LNCaP clone FGC (cell line): ENCODE measurements around the gene TMC1.

Experiments used
- DNase-seq: peaks from one replicate; pipeline ENCODE4 v3.0.0-alpha.2; 2011; ENCODE audit warnings: low read depth
- H3K4me3 ChIP-seq: 2 replicates; pipeline ENCODE4 v1.5.1; 2011; ENCODE audit warnings: mild to moderate bottlenecking, low read depth, low read length, control low read depth
- TF ChIP-seq, protein P1 (sequence below): IDR thresholded peaks from 2 replicates; pipeline ENCODE4 v1.5.1; 2012; ENCODE audit warnings: mild to moderate bottlenecking; ENCODE audit not compliant: control insufficient read depth, insufficient read depth; ENCODE audit errors: extremely low read depth

The TMC1 gene

DNA sequence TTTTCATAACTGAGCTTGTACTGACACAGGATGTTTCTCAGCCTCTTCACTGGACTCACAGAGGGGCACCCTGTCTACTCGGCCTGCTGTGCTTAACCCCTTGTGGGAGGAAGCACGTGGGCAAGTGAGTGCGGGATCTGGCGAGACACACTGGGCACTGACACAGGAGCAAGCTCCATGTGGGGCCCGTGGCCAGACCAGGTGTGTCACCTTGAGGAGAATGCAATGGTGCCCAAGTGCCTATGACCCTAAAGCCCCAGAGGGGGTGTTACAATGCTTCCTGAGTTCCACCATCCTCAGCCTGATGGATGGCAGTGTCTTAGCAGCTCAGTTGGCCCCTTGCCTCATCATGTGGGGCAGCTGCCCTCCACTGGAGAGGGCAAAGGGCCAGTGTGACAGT, 302.6 kb downstream of the TMC1 start:
- no peak overlapping the region for H3K4me3 ChIP-seq
- DNase-seq: no peak
- TF ChIP-seq, protein P1, sequence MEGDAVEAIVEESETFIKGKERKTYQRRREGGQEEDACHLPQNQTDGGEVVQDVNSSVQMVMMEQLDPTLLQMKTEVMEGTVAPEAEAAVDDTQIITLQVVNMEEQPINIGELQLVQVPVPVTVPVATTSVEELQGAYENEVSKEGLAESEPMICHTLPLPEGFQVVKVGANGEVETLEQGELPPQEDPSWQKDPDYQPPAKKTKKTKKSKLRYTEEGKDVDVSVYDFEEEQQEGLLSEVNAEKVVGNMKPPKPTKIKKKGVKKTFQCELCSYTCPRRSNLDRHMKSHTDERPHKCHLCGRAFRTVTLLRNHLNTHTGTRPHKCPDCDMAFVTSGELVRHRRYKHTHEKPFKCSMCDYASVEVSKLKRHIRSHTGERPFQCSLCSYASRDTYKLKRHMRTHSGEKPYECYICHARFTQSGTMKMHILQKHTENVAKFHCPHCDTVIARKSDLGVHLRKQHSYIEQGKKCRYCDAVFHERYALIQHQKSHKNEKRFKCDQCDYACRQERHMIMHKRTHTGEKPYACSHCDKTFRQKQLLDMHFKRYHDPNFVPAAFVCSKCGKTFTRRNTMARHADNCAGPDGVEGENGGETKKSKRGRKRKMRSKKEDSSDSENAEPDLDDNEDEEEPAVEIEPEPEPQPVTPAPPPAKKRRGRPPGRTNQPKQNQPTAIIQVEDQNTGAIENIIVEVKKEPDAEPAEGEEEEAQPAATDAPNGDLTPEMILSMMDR: no peak

DNA sequence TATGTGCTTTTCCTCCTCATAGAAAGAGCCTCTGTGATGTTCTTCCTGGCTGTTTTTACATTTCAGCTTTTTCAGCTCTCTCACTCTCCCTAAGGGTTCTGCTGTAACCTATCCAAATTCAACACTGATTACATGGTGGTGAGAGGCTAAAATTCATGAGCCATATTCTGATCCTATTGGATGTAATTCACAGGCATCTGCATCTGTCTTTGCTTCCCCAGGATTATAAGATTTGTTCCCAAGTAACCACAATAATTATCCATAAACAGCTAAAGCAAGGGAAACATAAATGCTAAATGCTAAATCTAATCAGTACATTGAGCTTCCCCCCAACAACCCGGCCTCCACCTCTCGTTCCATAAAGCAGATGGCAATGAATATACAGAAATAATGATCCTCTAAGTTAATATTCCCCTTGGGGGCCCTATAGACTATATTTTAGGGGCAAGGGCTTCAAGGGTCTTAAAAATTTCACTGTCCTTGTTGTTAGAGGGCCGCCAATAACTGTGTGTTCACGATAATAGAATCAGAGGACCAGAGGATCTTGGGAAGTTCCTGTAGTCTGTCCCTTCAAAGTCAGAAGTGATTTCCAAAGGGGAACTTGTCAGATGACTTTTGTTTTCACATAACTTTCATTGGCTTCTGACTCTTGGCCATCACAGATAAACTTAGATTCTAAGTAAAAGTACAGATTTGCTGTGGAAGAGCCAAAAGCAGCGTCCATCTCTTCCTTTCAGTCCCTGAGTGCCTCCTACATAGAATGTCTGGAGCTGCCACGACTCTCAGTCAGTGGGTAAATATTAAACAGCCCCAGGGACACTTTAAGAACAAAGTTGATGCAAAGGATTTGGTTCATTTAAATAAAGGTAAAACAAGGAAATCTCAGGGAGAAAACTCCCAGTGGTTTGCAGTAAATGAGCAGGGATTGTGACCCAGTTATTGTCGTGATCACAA, 305.9 kb downstream of the TMC1 start:
- no peak for DNase-seq
- TF ChIP-seq, protein P1: no peak

DNA sequence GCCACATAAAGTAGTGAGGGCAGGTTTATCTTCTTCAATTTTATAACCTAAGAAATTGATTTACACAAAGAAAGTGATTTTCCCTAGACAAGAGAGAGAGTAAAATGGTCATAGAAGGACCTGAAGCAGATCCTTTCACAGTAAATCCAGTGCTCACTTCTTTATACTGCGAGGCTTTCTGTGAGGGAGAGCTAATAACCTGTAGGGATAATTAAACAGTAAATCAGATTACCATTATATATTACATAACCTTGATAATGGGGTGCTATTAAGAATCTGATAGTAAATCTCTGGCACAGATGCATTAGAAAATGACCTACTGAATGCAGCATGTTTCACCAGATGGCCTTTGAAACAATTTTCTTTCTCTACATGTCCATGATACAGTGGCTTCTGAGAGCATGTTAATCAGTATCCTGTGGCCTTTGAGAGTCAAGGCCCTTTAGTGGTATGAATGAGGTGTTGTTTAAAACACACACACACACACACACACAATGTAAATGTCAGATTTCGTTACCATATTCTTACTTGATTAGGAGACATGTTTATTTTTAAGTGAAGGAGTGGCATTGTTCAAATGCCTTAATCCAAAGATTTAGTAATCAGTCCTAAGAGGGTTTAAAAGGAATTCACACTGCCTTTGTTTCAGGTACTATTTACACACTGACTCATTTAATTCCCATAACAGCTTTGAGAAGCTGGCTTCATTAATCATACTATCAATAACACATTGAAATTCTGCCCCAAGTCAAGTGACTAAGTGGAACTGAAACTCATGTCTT, 306.7 kb downstream of the TMC1 start:
- TF ChIP-seq, protein P1: no peak
- no peak overlapping the region for H3K4me3 ChIP-seq
- DNase-seq: no peak

More for the DNA sequence above, 305.9 kb downstream of the TMC1 start:
- no peak overlapping the region for H3K4me3 ChIP-seq

DNA sequence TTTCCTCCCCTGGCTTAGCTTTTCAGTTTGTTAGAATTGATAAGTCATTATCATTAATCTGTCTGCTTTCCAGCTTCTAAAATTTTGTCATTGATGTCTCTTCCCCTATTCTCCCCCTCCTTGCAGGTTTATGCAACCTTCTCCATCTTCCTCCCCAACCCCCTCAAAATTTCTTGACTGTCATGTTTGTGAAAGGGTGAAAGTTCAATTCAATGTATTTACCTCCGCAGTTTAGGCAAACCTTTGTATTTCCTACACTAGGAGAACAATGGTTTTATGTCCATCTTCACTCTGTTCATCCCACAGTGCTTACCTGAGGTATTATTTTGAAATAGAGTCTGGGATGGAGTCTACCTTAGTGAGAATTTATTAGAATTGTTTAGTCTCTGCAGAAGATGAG, 313.6 kb downstream of the TMC1 start:
- TF ChIP-seq, protein P1: no peak
- H3K4me3 ChIP-seq: no peak overlapping the region
- DNase-seq: no peak

DNA sequence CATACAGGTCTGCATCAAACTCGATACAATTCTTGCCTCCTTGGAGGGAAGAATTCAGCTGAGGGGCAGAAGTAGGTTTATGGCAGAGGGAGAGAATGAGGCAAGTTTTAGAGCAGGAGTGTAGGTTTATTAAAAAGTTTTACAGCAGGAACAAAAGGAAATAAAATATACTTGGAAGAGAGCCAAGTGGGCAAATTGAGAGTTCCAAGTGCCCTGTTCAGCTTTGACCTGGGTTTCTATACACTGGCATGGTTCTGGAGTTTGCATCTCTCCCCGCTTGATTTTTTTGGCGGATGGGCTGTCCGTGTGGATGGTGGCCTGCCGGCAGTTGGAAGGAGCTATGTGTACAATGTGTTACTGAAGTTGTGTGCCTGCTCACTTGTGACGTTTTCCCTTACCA, 315.4 kb downstream of the TMC1 start:
- H3K4me3 ChIP-seq: no peak overlapping the region
- TF ChIP-seq, protein P1: no peak
- no peak for DNase-seq

DNA sequence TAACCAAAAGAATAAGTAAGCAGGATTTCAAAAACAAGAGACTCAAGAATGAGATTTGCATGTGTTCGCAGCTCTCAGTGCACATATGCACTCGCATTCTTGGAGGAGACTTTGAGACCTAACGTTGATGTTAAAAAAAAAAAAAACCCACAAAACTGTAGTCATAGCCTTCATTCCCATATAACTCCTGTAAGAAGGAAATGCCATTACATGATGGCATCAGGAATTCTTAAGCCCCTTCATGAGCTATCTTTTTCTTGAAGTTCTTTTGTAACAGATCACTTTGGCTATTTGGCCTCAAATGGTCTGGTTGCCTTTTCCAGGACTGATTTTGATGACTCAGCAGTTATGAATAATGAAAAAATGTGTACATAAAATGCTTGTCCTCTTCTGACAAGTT, 317.7 kb downstream of the TMC1 start:
- DNase-seq: no peak
- TF ChIP-seq, protein P1: no peak
- H3K4me3 ChIP-seq: no peak overlapping the region
